Kidney epithelial cell (primary cell): Measurements from ENCODE around the gene ZBTB7B. TPM values are rescaled to one million over a fixed set of nuclear protein-coding genes. Genes with fewer than 3 reads are reported as not detected.

ENCODE experiments used
- DNase-seq: peaks from one replicate; pipeline ENCODE4 v3.0.0-alpha.2; 2010; ENCODE audit warnings: low read depth
- H3K27me3 ChIP-seq: 2 replicates; pipeline ENCODE4 v1.6.0; 2011; ENCODE audit warnings: low read length; ENCODE audit not compliant: control insufficient read depth, insufficient read depth
- H3K36me3 ChIP-seq: 2 replicates; pipeline ENCODE4 v1.5.1; 2011; ENCODE audit warnings: low read length; ENCODE audit not compliant: control insufficient read depth, insufficient read depth
- H3K4me3 ChIP-seq: 2 replicates; pipeline ENCODE4 v1.5.1; 2011; ENCODE audit warnings: low read depth, mild to moderate bottlenecking, control low read depth, low read length
- CTCF ChIP-seq: IDR thresholded peaks from 2 replicates; pipeline ENCODE4 v1.5.1; 2011; ENCODE audit warnings: mild to moderate bottlenecking, moderate library complexity, low read length, control low read depth, inconsistent platforms; ENCODE audit not compliant: insufficient read depth, poor library complexity, severe bottlenecking
- total RNA-seq: library from RNA; depleted of rRNA; stranded (reverse); fragments of >200 nt; gene quantifications from 2 replicates; pipeline ENCODE4 v1.2.3, GENCODE V29; 2015

Gene ZBTB7B
- total RNA-seq, 1 donor from 2014 or later = 28.0 TPM

- H3K4me3 ChIP-seq = no peak overlapping the region
- no peaks in the 10 kb centered on the region for H3K27me3 ChIP-seq
- no peak for DNase-seq
- no peak for TF ChIP-seq CTCF
- H3K36me3 ChIP-seq = no peaks in the 10 kb centered on the region
Observed at GRCh38 chr1:155011004-155011416, 8.4 kb downstream of the ZBTB7B start.

GRCh38 chr1:155011437-155012025, 8.9 kb downstream of the ZBTB7B start:
- DNase-seq = no peak
- Histone ChIP-seq H3K4me3 (no peak overlapping the region), H3K27me3 (no peaks in the 10 kb centered on the region), H3K36me3 (no peaks in the 10 kb centered on the region)
- no peak for TF ChIP-seq CTCF

GRCh38 chr1:155012026-155012546, 9.5 kb downstream of the ZBTB7B start:
- no peak for DNase-seq
- no peak overlapping the region for H3K4me3 ChIP-seq
- TF ChIP-seq CTCF = no peak
- H3K27me3 ChIP-seq = no peaks in the 10 kb centered on the region
- H3K36me3 ChIP-seq = no peaks in the 10 kb centered on the region

GRCh38 chr1:155012776-155013602, 10.4 kb downstream of the ZBTB7B start:
- no peak for DNase-seq
- Histone ChIP-seq H3K27me3 (no peaks in the 10 kb centered on the region), H3K4me3 (no peak overlapping the region), H3K36me3 (no peaks in the 10 kb centered on the region)
- TF ChIP-seq CTCF = no peak

GRCh38 chr1:155013632-155014031, 11.0 kb downstream of the ZBTB7B start:
- Histone ChIP-seq H3K4me3 (no peak overlapping the region), H3K36me3 (no peaks in the 10 kb centered on the region), H3K27me3 (no peaks in the 10 kb centered on the region)
- TF ChIP-seq CTCF = no peak
- DNase-seq = no peak
